Neural progenitor cell (in vitro differentiated cells): ENCODE measurements around the gene GPR132.

Experiments used
- CTCF ChIP-seq: fragments of 200-600 bp; sonication (generic); IDR thresholded peaks from 2 replicates; pipeline ENCODE4 v1.5.1; 2017; ENCODE audit warnings: antibody characterized with exemption, mild to moderate bottlenecking
- EZH2 ChIP-seq: fragments of 200-600 bp; sonication (generic); IDR thresholded peaks from 2 replicates; pipeline ENCODE4 v1.6.1; 2017; ENCODE audit warnings: antibody characterized with exemption, mild to moderate bottlenecking, moderate library complexity

- no peak for TF ChIP-seq CTCF
- TF ChIP-seq EZH2, result no peak
Measured at GRCh38 chr14:105042813-105043212, 22.4 kb downstream of the GPR132 start.
